A549 (cell line): ENCODE results near the gene ACTN1. TPM values are rescaled to one million over a fixed set of nuclear protein-coding genes. Genes with fewer than 3 reads are reported as not detected.
A peak's percentile ranks its signal among the peaks of the same experiment; 100 is the strongest.

Experiments
- ATAC-seq, 2 experiments: fragments of 200-7000 bp in 1 of 2; fragments of >200 bp in 1 of 2; cut with Nextera tagmentation in 1 of 2; cut with Tn5 transposase in 1 of 2; 3 replicates each; pipeline versions ENCODE4 v1.8.0 to v1.9.1; 2018 to 2020; ENCODE audit warnings: mild to moderate bottlenecking in 1 of 2, moderate library complexity in 1 of 2
- CTCF ChIA-PET: fragments of 300-600 bp; sonication (Branson Sonifier 250); formaldehyde crosslinking; extraction: SDS; loops from one replicate; lab custom pipeline; 2021; ENCODE audit warnings: antibody characterized with exemption, inconsistent platforms; lab: Yijun Ruan, JAX
- POLR2A ChIA-PET: fragments of 350-600 bp; formaldehyde crosslinking; extraction: SDS; loops from one replicate; lab custom pipeline; 2021; ENCODE audit warnings: antibody characterized with exemption, inconsistent platforms; lab: Yijun Ruan, JAX
- DNase-seq, 2 experiments: peaks; one replicate each; pipeline versions ENCODE4 v3.0.0 to v3.0.0-alpha.2; 2011 to 2016; ENCODE audit warnings: low read depth in 1 of 2, low spot score in 1 of 2
- FAIRE-seq: peaks from 2 replicates; lab custom pipeline; 2011; peaks lifted over from hg19 to GRCh38; lab: Jason Lieb, UNC
- H3K27ac ChIP-seq, 2 experiments: fragments of >200 bp; sonication (Bioruptor Twin); formaldehyde crosslinking; 3 replicates each; pipeline ENCODE4 v1.5.1; 2016 to 2017
- H3K4me1 ChIP-seq: fragments of >200 bp; sonication (Bioruptor Twin); formaldehyde crosslinking; 3 replicates; pipeline ENCODE4 v1.6.1; 2016
- H3K4me2 ChIP-seq: fragments of >200 bp; sonication (Bioruptor Twin); formaldehyde crosslinking; 3 replicates; pipeline ENCODE4 v1.6.1; 2016
- H3K4me3 ChIP-seq: fragments of >200 bp; sonication (Bioruptor Twin); formaldehyde crosslinking; 3 replicates; pipeline ENCODE4 v1.5.1; 2016
- H3K9me3 ChIP-seq: fragments of >200 bp; sonication (Bioruptor Twin); formaldehyde crosslinking; 3 replicates; pipeline ENCODE4 v1.6.1; 2016
- BCL3 ChIP-seq: fragments of >200 bp; sonication (Bioruptor Twin); formaldehyde crosslinking; IDR thresholded peaks from 3 replicates; pipeline ENCODE4 v1.6.1; 2016
- CHD2 ChIP-seq: fragments of 150-350 bp; IDR thresholded peaks from 2 replicates; pipeline ENCODE4 v1.6.1; 2014; ENCODE audit warnings: low read length; ENCODE audit not compliant: partially characterized antibody
- CTCF ChIP-seq: fragments of >200 bp; sonication (Bioruptor Twin); formaldehyde crosslinking; IDR thresholded peaks from 3 replicates; pipeline ENCODE4 v1.5.1; 2016
- EHMT2 ChIP-seq: fragments of 200-600 bp; sonication (generic); IDR thresholded peaks from 2 replicates; pipeline ENCODE4 v1.6.1; 2016; ENCODE audit warnings: antibody characterized with exemption, low read depth, mild to moderate bottlenecking, moderate library complexity
- ELK1 ChIP-seq: fragments of 150-350 bp; IDR thresholded peaks from 2 replicates; pipeline ENCODE4 v1.6.1; 2014; ENCODE audit warnings: low read depth, mild to moderate bottlenecking, low read length
- FOXS1 ChIP-seq: fragments of 250-450 bp; sonication (Bioruptor Pico); IDR thresholded peaks from 2 replicates; pipeline ENCODE4 v1.5.0; 2020; ENCODE audit warnings: mild to moderate bottlenecking, moderate library complexity
- HEYL ChIP-seq: fragments of 250-450 bp; sonication (Bioruptor Pico); IDR thresholded peaks from 2 replicates; pipeline ENCODE4 v1.8.0; 2021; ENCODE audit warnings: mild to moderate bottlenecking, moderate library complexity
- KDM5A ChIP-seq: fragments of 200-600 bp; sonication (generic); IDR thresholded peaks from 2 replicates; pipeline ENCODE4 v1.6.1; 2016; ENCODE audit warnings: antibody characterized with exemption, mild to moderate bottlenecking
- MAFK ChIP-seq: fragments of 450-650 bp; IDR thresholded peaks from 2 replicates; pipeline ENCODE4 v1.6.1; 2014; ENCODE audit not compliant: partially characterized antibody
- MAZ ChIP-seq: fragments of 150-350 bp; IDR thresholded peaks from 2 replicates; pipeline ENCODE4 v1.6.1; 2014; ENCODE audit warnings: antibody characterized with exemption, low read depth, low read length, borderline replicate concordance
- PBX3 ChIP-seq: IDR thresholded peaks from 2 replicates; pipeline ENCODE4 v1.6.1; 2012
- POLR2A ChIP-seq: IDR thresholded peaks from 2 replicates; pipeline ENCODE4 v1.6.1; 2012; ENCODE audit warnings: mild to moderate bottlenecking, low read length
- RAD21 ChIP-seq, 2 experiments: fragments of >200 bp in 1 of 2; sonication (Bioruptor Twin) in 1 of 2; formaldehyde crosslinking in 1 of 2; IDR thresholded peaks in 1 of 2; conservative IDR thresholded peaks in 1 of 2; 2 replicates in 1 of 2; 3 replicates in 1 of 2; pipeline ENCODE4 v1.6.1; 2012 to 2018; ENCODE audit warnings: inconsistent platforms in 1 of 2
- RARB ChIP-seq: fragments of 250-450 bp; sonication (Bioruptor Pico); IDR thresholded peaks from 2 replicates; pipeline ENCODE4 v1.8.0; 2021; ENCODE audit warnings: mild to moderate bottlenecking, moderate library complexity
- SREBF2 ChIP-seq: fragments of 450-650 bp; IDR thresholded peaks from 2 replicates; pipeline ENCODE4 v1.6.1; 2014; ENCODE audit warnings: mild to moderate bottlenecking, moderate library complexity
- ZNF302 ChIP-seq: fragments of 250-450 bp; sonication (Bioruptor Pico); IDR thresholded peaks from 2 replicates; pipeline ENCODE4 v1.9.0; 2021; ENCODE audit warnings: inconsistent platforms, mild to moderate bottlenecking, moderate library complexity
- WGBS: methylation state at CpG from one replicate; pipeline ENCODE4 v1.1.6; 2017; ENCODE audit errors: missing lambda C conversion rate; 5-methylcytosine and 5-hydroxymethylcytosine counted together
- polyA plus RNA-seq, 4 experiments: library from polyadenylated mRNA; depleted of rRNA in 3 of 4; stranded (reverse); fragments of >200 nt; fragmentation: RNase III in 1 of 4; extraction: RNeasy Plus Mini Kit Qiagen cat#74134 plus additional on column Dnase treatment in 1 of 4; gene quantifications; 2 replicates in 3 of 4; 3 replicates in 1 of 4; pipeline ENCODE4 v1.2.3, GENCODE V29; 2011 to 2017
- TF ChIP-seq, protein P1 (sequence below): fragments of 450-650 bp; IDR thresholded peaks from 2 replicates; pipeline ENCODE4 v1.6.1; 2014; ENCODE audit warnings: antibody characterized with exemption
- TF ChIP-seq, protein P2 (sequence below): fragments of 250-450 bp; sonication (Bioruptor Pico); IDR thresholded peaks from 2 replicates; pipeline ENCODE4 v1.5.0; 2021; ENCODE audit warnings: mild to moderate bottlenecking, moderate library complexity, borderline replicate concordance
- TF ChIP-seq, protein P3 (sequence below): fragments of >200 bp; sonication (Bioruptor Twin); formaldehyde crosslinking; IDR thresholded peaks from 2 replicates; pipeline ENCODE4 v1.6.1; 2016

The ACTN1 gene
- polyA plus RNA-seq, 2 of the 4 experiments (the other 2 are of a cell fraction): 208 to 245 TPM

DNA sequence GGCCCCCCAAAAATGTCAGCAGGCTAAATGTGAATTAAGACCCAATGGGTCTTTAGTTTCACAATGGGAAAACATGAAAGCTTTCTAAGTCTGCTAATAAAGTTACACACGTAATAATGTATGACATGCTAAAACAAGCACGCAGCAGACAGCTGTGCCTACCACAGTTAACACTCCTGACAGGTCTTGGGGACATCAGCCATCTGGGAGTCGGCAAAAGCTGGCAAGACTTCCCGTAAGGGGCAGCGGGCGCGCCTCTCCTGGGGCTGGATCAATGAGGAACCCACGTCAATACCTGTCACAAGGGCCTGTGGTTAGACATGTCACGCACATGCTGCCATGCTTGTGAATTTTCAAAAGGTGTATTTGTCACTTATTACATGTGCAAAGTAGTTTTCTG, 45.0 kb downstream of the ACTN1 start (continued):
- no peak for TF ChIP-seq CTCF

DNA sequence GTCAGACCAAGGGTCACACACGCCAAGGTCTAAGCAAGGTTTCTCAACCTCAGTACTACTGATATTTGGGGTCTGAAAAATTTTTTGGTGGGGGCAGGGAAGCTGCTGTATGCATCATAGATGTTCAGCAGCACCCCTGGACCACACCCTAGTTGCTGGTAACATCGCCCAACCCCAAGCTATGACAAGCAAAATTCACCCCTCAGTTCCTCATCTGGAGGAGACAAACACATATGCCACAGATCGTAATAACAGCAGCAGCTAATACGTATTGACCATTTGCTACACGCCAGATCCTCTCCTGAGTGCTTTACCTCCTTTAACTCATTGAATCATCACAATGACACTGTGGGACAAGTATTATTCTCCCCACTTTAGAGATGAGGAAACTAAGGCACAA, 46.4 kb downstream of the ACTN1 start:
- no peak overlapping the region for H3K4me3 ChIP-seq
- TF ChIP-seq, protein P1, sequence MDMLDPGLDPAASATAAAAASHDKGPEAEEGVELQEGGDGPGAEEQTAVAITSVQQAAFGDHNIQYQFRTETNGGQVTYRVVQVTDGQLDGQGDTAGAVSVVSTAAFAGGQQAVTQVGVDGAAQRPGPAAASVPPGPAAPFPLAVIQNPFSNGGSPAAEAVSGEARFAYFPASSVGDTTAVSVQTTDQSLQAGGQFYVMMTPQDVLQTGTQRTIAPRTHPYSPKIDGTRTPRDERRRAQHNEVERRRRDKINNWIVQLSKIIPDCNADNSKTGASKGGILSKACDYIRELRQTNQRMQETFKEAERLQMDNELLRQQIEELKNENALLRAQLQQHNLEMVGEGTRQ: no peak
- TF ChIP-seq MAFK (no peak), BCL3 (no peak), RAD21 (conservative IDR thresholded peaks at IDR 0.05 in 1 of 2, IDR thresholded peaks at IDR 0.05 in 1 of 2) (no peak), EHMT2 (no peak), RARB (CRISPR knock-in tag) (no peak)
- TF ChIP-seq, protein P2, sequence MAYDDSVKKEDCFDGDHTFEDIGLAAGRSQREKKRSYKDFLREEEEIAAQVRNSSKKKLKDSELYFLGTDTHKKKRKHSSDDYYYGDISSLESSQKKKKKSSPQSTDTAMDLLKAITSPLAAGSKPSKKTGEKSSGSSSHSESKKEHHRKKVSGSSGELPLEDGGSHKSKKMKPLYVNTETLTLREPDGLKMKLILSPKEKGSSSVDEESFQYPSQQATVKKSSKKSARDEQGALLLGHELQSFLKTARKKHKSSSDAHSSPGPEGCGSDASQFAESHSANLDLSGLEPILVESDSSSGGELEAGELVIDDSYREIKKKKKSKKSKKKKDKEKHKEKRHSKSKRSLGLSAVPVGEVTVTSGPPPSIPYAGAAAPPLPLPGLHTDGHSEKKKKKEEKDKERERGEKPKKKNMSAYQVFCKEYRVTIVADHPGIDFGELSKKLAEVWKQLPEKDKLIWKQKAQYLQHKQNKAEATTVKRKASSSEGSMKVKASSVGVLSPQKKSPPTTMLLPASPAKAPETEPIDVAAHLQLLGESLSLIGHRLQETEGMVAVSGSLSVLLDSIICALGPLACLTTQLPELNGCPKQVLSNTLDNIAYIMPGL: no peak
- TF ChIP-seq, all 56 proteins: peak for 0
- peaks cover 69% of the 10 kb centered on the region for H3K4me1 ChIP-seq
- ATAC-seq (no peak), DNase-seq (no peak), FAIRE-seq (no peak)
- no peaks in the 10 kb centered on the region for H3K9me3 ChIP-seq
- H3K27ac ChIP-seq: peak overlapping the region; percentile 18 to 29; a peak in 2 of 6 replicates
- H3K4me2 ChIP-seq: no peak overlapping the region
- ChIA-PET CTCF (interaction anchor here (1.2 to 38.0 kb wide), 4 partner anchors 10 to 40 kb away, joined by 3 to 480 read pairs (median 68); no protein-coding TSS in a partner anchor), POLR2A (no interaction called here)
- WGBS: 93% methylated on average over 5 of the region's 5 CpGs

DNA sequence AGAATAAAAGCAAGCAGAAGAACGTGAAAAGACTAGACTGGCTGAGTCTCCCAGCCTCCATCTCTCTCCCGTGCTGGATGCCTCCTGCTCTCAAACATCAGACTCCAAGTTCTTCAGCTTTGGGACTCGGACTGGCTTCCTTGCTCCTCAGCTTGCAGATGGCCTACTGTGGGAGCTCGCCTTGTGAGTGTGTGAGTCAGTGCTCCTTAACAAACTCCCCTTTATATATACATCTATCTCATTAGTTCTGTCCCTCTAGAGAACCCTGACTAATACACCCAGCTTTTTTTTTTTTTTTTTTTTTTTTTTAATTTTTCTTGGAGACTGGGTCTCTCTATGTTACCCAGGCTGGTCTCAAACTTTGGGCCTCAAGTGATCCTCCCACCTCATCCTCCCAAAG, 46.9 kb downstream of the ACTN1 start:
- POLR2A ChIA-PET: interaction anchor here (0.6 kb wide), 1 partner anchor 175 kb away, joined by 3 read pairs; no protein-coding TSS in a partner anchor
- H3K4me3 ChIP-seq: no peak overlapping the region
- TF ChIP-seq SREBF2 (no peak), FOXS1 (CRISPR knock-in tag) (no peak), ZNF302 (CRISPR knock-in tag) (no peak), KDM5A (no peak), MAZ (no peak), PBX3 (no peak), POLR2A (no peak), CHD2 (no peak), ELK1 (no peak), HEYL (CRISPR knock-in tag) (no peak)
- TF ChIP-seq, protein P1: no peak
- TF ChIP-seq, protein P3, sequence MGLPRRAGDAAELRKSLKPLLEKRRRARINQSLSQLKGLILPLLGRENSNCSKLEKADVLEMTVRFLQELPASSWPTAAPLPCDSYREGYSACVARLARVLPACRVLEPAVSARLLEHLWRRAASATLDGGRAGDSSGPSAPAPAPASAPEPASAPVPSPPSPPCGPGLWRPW: no peak
- peak overlapping the region in 1 of 2 experiments; percentile 29; a peak in 2 of 6 replicates for H3K27ac ChIP-seq
- no peak for FAIRE-seq
- ATAC-seq: no peak
- H3K4me1 ChIP-seq: peaks cover 65% of the 10 kb centered on the region
- WGBS: 84% methylated on average over 4 of the region's 4 CpGs
- CTCF ChIA-PET: interaction anchor here (1.2 to 38.0 kb wide), 5 partner anchors 10 to 176 kb away, joined by 3 to 480 read pairs (median 33); no protein-coding TSS in a partner anchor
- DNase-seq: no peak
- H3K9me3 ChIP-seq: no peaks in the 10 kb centered on the region
- no peak overlapping the region for H3K4me2 ChIP-seq
